Upper lobe of right lung (tissue), 1 donor: ENCODE measurements around the gene TBC1D22A. TPM values are rescaled to one million over a fixed set of nuclear protein-coding genes. Genes with fewer than 3 reads are reported as not detected.

Source experiments
- ATAC-seq: fragments of 200-7000 bp; cut with Tn5 transposase; one replicate; pipeline ENCODE4 v1.9.1; 2020; ENCODE audit warnings: mild to moderate bottlenecking, moderate library complexity
- DNase-seq: peaks from one replicate; pipeline ENCODE4 v3.0.0-alpha.2; 2020
- H3K27ac ChIP-seq: fragments of 200-600 bp; one replicate; pipeline ENCODE4 v1.8.0; 2022
- H3K27me3 ChIP-seq: fragments of 200-600 bp; one replicate; pipeline ENCODE4 v1.8.0; 2022; ENCODE audit warnings: mild to moderate bottlenecking
- H3K36me3 ChIP-seq: fragments of 200-600 bp; one replicate; pipeline ENCODE4 v1.8.0; 2022
- H3K4me1 ChIP-seq: fragments of 200-600 bp; one replicate; pipeline ENCODE4 v1.8.0; 2022
- H3K4me3 ChIP-seq: fragments of 200-600 bp; one replicate; pipeline ENCODE4 v1.8.0; 2022; ENCODE audit warnings: mild to moderate bottlenecking
- H3K9me3 ChIP-seq: fragments of 200-600 bp; one replicate; pipeline ENCODE4 v1.8.0; 2022
- CTCF ChIP-seq: fragments of 200-600 bp; IDR thresholded peaks from one replicate; pipeline ENCODE4 v1.8.0; 2022; ENCODE audit warnings: antibody characterized with exemption
- intact Hi-C: fragments of 100-400 bp; cut with DNase I; formaldehyde crosslinking; loops from one replicate; pipeline ENCODE4 v1.11.0; 2022
- total RNA-seq: library from RNA; stranded (reverse); fragmentation: NEBNext Ultra II Directional; extraction: Animal tissue kit (Norgen Biotek cat#: 25700); gene quantifications from one replicate; pipeline ENCODE4 v1.2.1, GENCODE V29; 2021
- donor health status: DM: no; HTN: yes; CAD: no; lungs with severe emphysema.

TBC1D22A gene
- total RNA-seq, 1 donor from 2014 or later: 31.3 TPM

DNA sequence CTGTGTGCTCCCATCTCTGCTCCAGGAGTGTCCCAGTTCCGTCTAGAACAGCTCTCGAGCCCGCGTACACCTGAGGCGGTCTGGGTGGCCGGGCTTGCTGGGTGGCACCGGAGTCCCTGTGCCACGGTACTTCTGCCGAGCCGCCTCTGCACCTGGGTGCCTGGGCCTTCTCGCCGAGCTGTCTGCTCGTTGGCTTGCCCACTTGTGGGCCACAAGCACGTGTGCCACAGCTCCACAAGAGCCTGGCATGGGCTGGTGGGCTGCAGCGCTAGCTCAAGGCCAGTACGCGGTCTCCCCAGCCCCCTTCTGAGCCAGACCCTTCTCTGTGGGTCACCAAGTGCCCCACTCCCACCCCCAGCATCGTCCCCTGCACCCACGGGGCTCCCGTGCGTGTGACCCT lies 388.0 kb downstream of the TBC1D22A start:
- Histone ChIP-seq H3K4me3 (no peak overlapping the region), H3K27ac (no peak overlapping the region), H3K36me3 (no peaks in the 10 kb centered on the region), H3K4me1 (no peaks in the 10 kb centered on the region), H3K27me3 (no peaks in the 10 kb centered on the region), H3K9me3 (peaks cover 4% of the 10 kb centered on the region)
- no peak for TF ChIP-seq CTCF
- no peak for DNase-seq
- ATAC-seq: no peak
- intact Hi-C loops: no loop called here

GRCh38 chr22:47151064-47151463 lies 388.6 kb downstream of the TBC1D22A start:
- H3K27ac ChIP-seq: no peak overlapping the region
- no peaks in the 10 kb centered on the region for H3K27me3 ChIP-seq
- intact Hi-C loops: no loop called here
- no peaks in the 10 kb centered on the region for H3K4me1 ChIP-seq
- no peak for TF ChIP-seq CTCF
- no peak for ATAC-seq
- H3K9me3 ChIP-seq: peaks cover 4% of the 10 kb centered on the region
- no peaks in the 10 kb centered on the region for H3K36me3 ChIP-seq
- DNase-seq: no peak
- no peak overlapping the region for H3K4me3 ChIP-seq

- ATAC-seq (no peak), DNase-seq (no peak)
- Histone ChIP-seq H3K36me3 (no peaks in the 10 kb centered on the region), H3K9me3 (peaks cover 4% of the 10 kb centered on the region), H3K27ac (no peak overlapping the region), H3K27me3 (no peaks in the 10 kb centered on the region), H3K4me3 (no peak overlapping the region), H3K4me1 (no peaks in the 10 kb centered on the region)
- no peak for TF ChIP-seq CTCF
- intact Hi-C loops: no loop called here
Observed at GRCh38 chr22:47151490-47151889, 389.0 kb downstream of the TBC1D22A start.

- no peaks in the 10 kb centered on the region for H3K27me3 ChIP-seq
- peaks cover 4% of the 10 kb centered on the region for H3K9me3 ChIP-seq
- intact Hi-C loops: no loop called here
- no peak for TF ChIP-seq CTCF
- H3K4me1 ChIP-seq: no peaks in the 10 kb centered on the region
- no peak overlapping the region for H3K27ac ChIP-seq
- no peak overlapping the region for H3K4me3 ChIP-seq
- no peak for DNase-seq
- no peaks in the 10 kb centered on the region for H3K36me3 ChIP-seq
- ATAC-seq: no peak
Observed at GRCh38 chr22:47152236-47152635, 389.8 kb downstream of the TBC1D22A start.

GRCh38 chr22:47152938-47153337 lies 390.5 kb downstream of the TBC1D22A start:
- no peak for TF ChIP-seq CTCF
- Histone ChIP-seq H3K27ac (no peak overlapping the region), H3K36me3 (no peaks in the 10 kb centered on the region), H3K9me3 (peaks cover 4% of the 10 kb centered on the region), H3K27me3 (no peaks in the 10 kb centered on the region), H3K4me3 (no peak overlapping the region), H3K4me1 (no peaks in the 10 kb centered on the region)
- ATAC-seq (no peak), DNase-seq (no peak)
- intact Hi-C loops: no loop called here

DNA sequence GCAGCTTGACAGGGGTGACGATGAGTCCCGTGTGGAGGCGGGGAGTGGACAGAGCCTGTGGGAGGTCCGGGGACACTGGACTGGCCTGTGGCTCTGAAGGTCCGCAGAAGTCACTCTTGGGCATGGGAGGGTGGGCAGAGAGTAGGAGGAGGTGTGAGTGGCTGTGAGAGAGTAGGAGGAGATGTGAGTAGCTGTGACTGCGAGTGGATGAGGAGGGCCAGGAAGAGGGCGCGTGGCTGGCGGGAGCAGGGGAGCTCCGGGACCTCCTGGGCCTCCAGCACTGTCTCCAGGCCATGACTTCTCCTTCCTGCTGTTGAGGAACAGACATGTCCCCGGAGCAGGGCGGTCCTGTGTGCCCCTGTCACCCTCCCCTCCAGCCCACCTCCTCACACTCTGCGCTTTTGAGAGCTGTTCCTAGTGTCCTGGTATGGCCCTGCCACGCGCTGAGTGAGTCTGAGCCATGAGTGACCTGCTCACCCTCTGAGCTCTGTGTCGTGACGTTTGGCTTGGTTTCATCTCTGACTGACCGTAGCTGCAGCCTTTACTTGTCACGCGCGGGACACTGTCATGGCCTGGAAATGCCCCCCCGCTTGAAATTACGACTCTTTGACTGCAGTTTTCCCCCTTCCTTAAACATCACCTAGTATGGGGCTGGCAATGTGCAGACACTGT lies 391.5 kb downstream of the TBC1D22A start:
- Histone ChIP-seq H3K27me3 (no peaks in the 10 kb centered on the region), H3K4me1 (no peaks in the 10 kb centered on the region), H3K4me3 (no peak overlapping the region), H3K36me3 (no peaks in the 10 kb centered on the region), H3K9me3 (peaks cover 4% of the 10 kb centered on the region), H3K27ac (no peak overlapping the region)
- TF ChIP-seq CTCF: no peak
- no peak for ATAC-seq
- no peak for DNase-seq
- intact Hi-C loops: no loop called here
